Calu3 (cell line): Measurements from ENCODE around the gene OCIAD2. TPM values are rescaled to one million over a fixed set of nuclear protein-coding genes. Genes with fewer than 3 reads are reported as not detected.
"Not testable (repeated sequence)": the region's sequence is repeated elsewhere in the genome, so short reads cannot be mapped to it uniquely, and the experiment has no call there.

Experiments
- BruUV-seq: library from RNA; stranded (reverse); fragments of 400-500 nt; replicated peaks from 2 replicates; lab custom pipeline; 2021; lab: Mats Ljungman, UMichigan
- CTCF ChIA-PET: fragments of 300-600 bp; sonication (Branson Sonifier 250); formaldehyde crosslinking; loops from one replicate; lab custom pipeline; 2022; ENCODE audit warnings: antibody characterized with exemption; lab: Charles Lee
- DNase-seq: peaks from one replicate; pipeline ENCODE4 v3.0.0; 2022
- H3K27ac Mint-ChIP-seq: one replicate; pipeline ENCODE4 v1.8.0; 2022; ENCODE audit warnings: mixed read lengths; ENCODE audit not compliant: unreplicated experiment
- H3K27me3 Mint-ChIP-seq: one replicate; pipeline ENCODE4 v1.8.0; 2022; ENCODE audit warnings: mixed read lengths; ENCODE audit not compliant: unreplicated experiment
- H3K36me3 Mint-ChIP-seq: one replicate; pipeline ENCODE4 v1.8.0; 2022; ENCODE audit warnings: mild to moderate bottlenecking, moderate library complexity, mixed read lengths; ENCODE audit not compliant: insufficient read depth, unreplicated experiment
- H3K4me1 Mint-ChIP-seq: one replicate; pipeline ENCODE4 v1.8.0; 2022; ENCODE audit warnings: mild to moderate bottlenecking, low read depth, mixed read lengths; ENCODE audit not compliant: unreplicated experiment
- H3K4me3 Mint-ChIP-seq: one replicate; pipeline ENCODE4 v1.8.0; 2022; ENCODE audit warnings: mild to moderate bottlenecking, low read depth, moderate library complexity, mixed read lengths; ENCODE audit not compliant: unreplicated experiment
- H3K9me3 Mint-ChIP-seq: one replicate; pipeline ENCODE4 v1.8.0; 2022; ENCODE audit warnings: low read depth, mixed read lengths; ENCODE audit not compliant: unreplicated experiment
- CTCF ChIP-seq: fragments of 200-600 bp; IDR thresholded peaks from one replicate; pipeline ENCODE4 v1.8.0; 2022; ENCODE audit warnings: antibody characterized with exemption; ENCODE audit not compliant: unreplicated experiment
- intact Hi-C: fragments of 100-400 bp; cut with micrococcal nuclease; formaldehyde crosslinking; loops from one replicate; pipeline ENCODE4 v1.10.0; 2022; ENCODE audit not compliant: unreplicated experiment
- total RNA-seq: library from RNA; stranded (reverse); gene quantifications from 2 replicates; pipeline ENCODE4 v1.2.3, GENCODE V29; 2022

Gene OCIAD2
- total RNA-seq, 1 experiment from 2014 or later, result 182 TPM

DNA sequence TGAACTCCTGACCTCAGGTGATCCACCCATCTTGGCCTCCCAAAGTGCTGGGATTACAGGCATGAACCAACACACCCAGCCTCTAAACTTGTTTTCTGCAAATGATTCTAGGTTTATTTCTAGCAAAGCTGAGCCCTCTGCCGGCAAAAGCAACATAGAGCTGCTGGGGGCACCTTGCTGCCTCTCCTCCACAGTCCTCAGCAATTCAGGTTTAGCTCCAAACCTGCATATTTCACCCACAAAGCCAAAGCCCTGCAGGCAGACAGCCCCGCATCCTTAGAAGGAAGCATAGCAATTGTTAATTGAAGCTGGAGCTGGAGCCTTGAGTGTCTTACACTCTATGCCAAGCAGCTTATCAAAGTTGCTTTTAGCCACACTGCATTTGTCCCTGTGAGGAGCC is 24.9 kb upstream of the OCIAD2 start:
- TF ChIP-seq CTCF, result no peak
- no TSS peak for BruUV-seq
- Mint-ChIP-seq H3K9me3 (peaks cover 7% of the 10 kb centered on the region), H3K27ac (no peak overlapping the region), H3K27me3 (no peaks in the 10 kb centered on the region), H3K4me3 (no peak overlapping the region), H3K4me1 (no peaks in the 10 kb centered on the region), H3K36me3 (no peaks in the 10 kb centered on the region)
- CTCF ChIA-PET, result interaction anchor here (0.6 kb wide), 1 partner anchor 822 kb away, joined by 3 read pairs; no protein-coding TSS in a partner anchor
- intact Hi-C loops, result no loop called here
- no peak for DNase-seq

GRCh38 chr4:48930654-48931053 is 24.1 kb upstream of the OCIAD2 start:
- CTCF ChIA-PET, result no interaction called here
- H3K36me3 Mint-ChIP-seq, result no peaks in the 10 kb centered on the region
- no peaks in the 10 kb centered on the region for H3K4me1 Mint-ChIP-seq
- no peak overlapping the region for H3K4me3 Mint-ChIP-seq
- no peak overlapping the region for H3K27ac Mint-ChIP-seq
- TF ChIP-seq CTCF, result no peak
- H3K9me3 Mint-ChIP-seq, result peaks cover 7% of the 10 kb centered on the region
- BruUV-seq, result no TSS peak
- no peaks in the 10 kb centered on the region for H3K27me3 Mint-ChIP-seq
- intact Hi-C loops, result no loop called here
- DNase-seq, result no peak

DNA sequence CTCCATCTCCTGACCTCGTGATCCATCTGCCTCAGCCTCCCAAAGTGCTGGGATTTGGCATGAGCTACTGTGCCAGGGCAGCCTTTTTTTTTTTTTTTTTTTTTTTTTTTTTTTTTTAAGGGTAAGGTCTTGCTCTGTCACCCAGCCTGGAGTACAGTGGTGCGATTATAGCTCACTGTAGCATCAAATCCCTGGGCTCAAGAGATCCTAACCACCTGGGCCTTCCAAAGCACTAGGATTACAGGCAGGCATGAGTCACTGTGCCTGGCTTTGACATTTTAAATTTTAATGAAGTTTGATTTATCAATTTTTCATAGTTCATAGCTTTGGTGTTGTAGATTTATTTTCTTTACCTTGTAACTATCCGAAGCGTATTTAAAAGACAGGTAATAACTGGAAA is 17.8 kb upstream of the OCIAD2 start:
- H3K27me3 Mint-ChIP-seq, result no peaks in the 10 kb centered on the region
- no peaks in the 10 kb centered on the region for H3K36me3 Mint-ChIP-seq
- no TSS peak for BruUV-seq
- H3K9me3 Mint-ChIP-seq, result peaks cover under 1% of the 10 kb centered on the region
- H3K4me3 Mint-ChIP-seq, result no peak overlapping the region
- H3K27ac Mint-ChIP-seq, result no peak overlapping the region
- no peaks in the 10 kb centered on the region for H3K4me1 Mint-ChIP-seq
- no peak for DNase-seq
- CTCF ChIA-PET, result no interaction called here
- intact Hi-C loops, result no loop called here
- no peak for TF ChIP-seq CTCF

GRCh38 chr4:48923065-48923464 is 16.5 kb upstream of the OCIAD2 start:
- H3K36me3 Mint-ChIP-seq, BruUV-seq, CTCF ChIA-PET, H3K27me3 Mint-ChIP-seq, H3K9me3 Mint-ChIP-seq, H3K4me3 Mint-ChIP-seq, H3K4me1 Mint-ChIP-seq, H3K27ac Mint-ChIP-seq, DNase-seq, intact Hi-C loops: not testable (repeated sequence)

DNA sequence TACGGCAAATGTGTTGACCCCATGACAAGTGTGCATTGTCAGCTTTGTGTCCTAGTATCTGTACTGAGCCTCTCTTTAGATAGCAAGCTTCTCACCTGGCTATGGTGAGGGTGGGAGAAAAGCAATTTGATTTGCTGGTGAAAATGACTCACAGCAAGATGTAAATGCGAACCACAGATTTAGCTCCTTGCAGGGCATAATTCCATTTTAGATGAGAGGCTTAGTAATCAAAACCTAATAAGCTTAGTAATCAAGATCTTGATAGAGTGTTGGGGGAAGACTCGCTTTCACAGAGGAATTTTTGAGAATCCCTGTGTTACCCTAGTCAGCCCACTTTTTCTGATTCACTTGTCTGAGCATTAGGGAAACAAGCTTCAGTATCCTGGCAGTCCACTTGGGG is 7.7 kb upstream of the OCIAD2 start:
- H3K4me1 Mint-ChIP-seq, result peaks cover 9% of the 10 kb centered on the region
- no peaks in the 10 kb centered on the region for H3K9me3 Mint-ChIP-seq
- intact Hi-C loops, result no loop called here
- no TSS peak for BruUV-seq
- H3K27me3 Mint-ChIP-seq, result no peaks in the 10 kb centered on the region
- no peak for TF ChIP-seq CTCF
- H3K27ac Mint-ChIP-seq, result no peak overlapping the region
- CTCF ChIA-PET, result no interaction called here
- no peaks in the 10 kb centered on the region for H3K36me3 Mint-ChIP-seq
- no peak for DNase-seq
- no peak overlapping the region for H3K4me3 Mint-ChIP-seq
